SH-SY5Y (cell line): ENCODE data around the gene RNF8.

Experiments used
- GATA2 ChIP-seq: IDR thresholded peaks from 2 replicates; pipeline ENCODE4 v1.6.1; 2011; ENCODE audit warnings: mild to moderate bottlenecking, low read depth, low read length
- GATA3 ChIP-seq: IDR thresholded peaks from 2 replicates; pipeline ENCODE4 v1.6.1; 2011; ENCODE audit warnings: low read depth, mild to moderate bottlenecking, low read length, moderate library complexity

GRCh38 chr6:37382994-37383765 is 29.4 kb downstream of the RNF8 start:
- TF ChIP-seq GATA3 (no peak), GATA2 (no peak)
